ENCODE data around the gene HMGN4.
"Not testable (repeated sequence)": the region's sequence is repeated elsewhere in the genome, so short reads cannot be mapped to it uniquely, and the experiment has no call there.

The HMGN4 gene

GRCh38 chr6:26524314-26524713, 13.9 kb upstream of the HMGN4 start:
- DNase-seq = not testable (repeated sequence)

GRCh38 chr6:26524722-26525370, 13.3 kb upstream of the HMGN4 start:
- no peak for DNase-seq

GRCh38 chr6:26525838-26526237, 12.3 kb upstream of the HMGN4 start:
- DNase-seq = no peak

GRCh38 chr6:26526928-26527327, 11.2 kb upstream of the HMGN4 start:
- DNase-seq = no peak

- no peak for DNase-seq
These were observed 8.0 kb upstream of the HMGN4 start for GRCh38 chr6:26530203-26530602.

GRCh38 chr6:26531897-26532296, 6.3 kb upstream of the HMGN4 start:
- DNase-seq = no peak

GRCh38 chr6:26532699-26533531, 5.3 kb upstream of the HMGN4 start:
- peak; percentile 95 for DNase-seq

GRCh38 chr6:26533532-26533931, 4.6 kb upstream of the HMGN4 start:
- no peak for DNase-seq

GRCh38 chr6:26534681-26535465, 3.3 kb upstream of the HMGN4 start:
- DNase-seq = no peak

GRCh38 chr6:26536571-26537159, 1.5 kb upstream of the HMGN4 start:
- DNase-seq = peak; percentile 57

GRCh38 chr6:26537160-26537845, 863 bp upstream of the HMGN4 start:
- peak; percentile 92 for DNase-seq

- DNase-seq = no peak
These were observed 371 bp downstream of the HMGN4 start for GRCh38 chr6:26538572-26538902.

GRCh38 chr6:26539071-26539615, 977 bp downstream of the HMGN4 start:
- no peak for DNase-seq

- DNase-seq = no peak
These were observed 3.4 kb downstream of the HMGN4 start for GRCh38 chr6:26541579-26541978.

- no peak for DNase-seq
These were observed 5.8 kb downstream of the HMGN4 start for GRCh38 chr6:26543953-26544352.

GRCh38 chr6:26544473-26544872, 6.3 kb downstream of the HMGN4 start:
- DNase-seq = no peak

- DNase-seq = no peak
These were observed 7.5 kb downstream of the HMGN4 start for GRCh38 chr6:26545627-26546026.

GRCh38 chr6:26547363-26547762, 9.2 kb downstream of the HMGN4 start:
- not testable (repeated sequence) for DNase-seq

GRCh38 chr6:26550250-26550993, 12.3 kb downstream of the HMGN4 start:
- peak; percentile 66 for DNase-seq

GRCh38 chr6:26552205-26552604, 14.0 kb downstream of the HMGN4 start:
- no peak for DNase-seq

- no peak for DNase-seq
These were observed 14.5 kb downstream of the HMGN4 start for GRCh38 chr6:26552640-26553188.

Data from stimulated activated CD4-positive, alpha-beta T cell treated with anti-CD3 and anti-CD28 coated beads, Interleukin-4, amount 100 ng/mL, for 24 hours (primary cell).